Transverse colon (tissue), 4 donors: ENCODE measurements around the gene RPF1. TPM values are rescaled to one million over a fixed set of nuclear protein-coding genes. Genes with fewer than 3 reads are reported as not detected.

ENCODE experiments used
- DNase-seq: peaks from one replicate; pipeline ENCODE4 v3.0.0-alpha.2; 2019
- H3K27ac ChIP-seq, 4 donors: fragments of 200-600 bp; sonication (generic); 2 replicates each; pipeline ENCODE4 v1.5.1; 2016 to 2018; ENCODE audit warnings: inconsistent platforms in 4 of 4
- H3K27me3 ChIP-seq: fragments of 200-600 bp; sonication (generic); 2 replicates; pipeline ENCODE4 v1.5.1; 2017; ENCODE audit warnings: inconsistent platforms
- H3K36me3 ChIP-seq, 4 donors: fragments of 200-600 bp; sonication (generic); 2 replicates each; pipeline ENCODE4 v1.5.1; 2017 to 2019; ENCODE audit warnings: inconsistent platforms in 4 of 4
- H3K4me1 ChIP-seq, 4 donors: fragments of 200-600 bp; sonication (generic); 2 replicates each; pipeline ENCODE4 v1.5.1; 2017 to 2020; ENCODE audit warnings: inconsistent platforms in 4 of 4
- H3K4me3 ChIP-seq, 4 donors: fragments of 200-600 bp; sonication (generic); 1 replicate in 1 of 4; 2 replicates in 3 of 4; pipeline versions ENCODE4 v1.5.1 to v1.6.1; 2017 to 2019; ENCODE audit warnings: inconsistent platforms in 4 of 4
- H3K9me3 ChIP-seq, 2 donors: fragments of 200-600 bp; sonication (generic); 2 replicates each; pipeline ENCODE4 v1.5.1; 2017 to 2019; ENCODE audit warnings: inconsistent platforms in 2 of 2
- EP300 ChIP-seq: sonication (generic); formaldehyde crosslinking; IDR thresholded peaks from one replicate; pipeline ENCODE4 v1.6.1; 2017; ENCODE audit warnings: antibody characterized with exemption, low read depth
- POLR2A ChIP-seq: fragments of 450-650 bp; IDR thresholded peaks from one replicate; pipeline ENCODE4 v1.6.1; 2016; ENCODE audit warnings: antibody characterized with exemption, mild to moderate bottlenecking, moderate library complexity
- POLR2AphosphoS5 ChIP-seq, 3 donors: sonication (generic); formaldehyde crosslinking; IDR thresholded peaks; one replicate each; pipeline ENCODE4 v1.6.1; 2016; ENCODE audit warnings: antibody characterized with exemption in 3 of 3
- WGBS, 2 donors: methylation state at CpG; one replicate each; pipeline ENCODE4 v1.1.5; 2018; ENCODE audit warnings: low coverage in 1 of 2; 5-methylcytosine and 5-hydroxymethylcytosine counted together
- in situ Hi-C, 4 donors: fragments of 200-750 bp; cut with MboI; loops; one replicate each; pipeline versions ENCODE4 v1.15.0 to v1.15.1; 2017; ENCODE audit warnings: low sequenced_read_pairs in 3 of 4, low pct_ligation_motif_present in 1 of 4, low pct_unique_long_range_greater_than_20kb in 1 of 4
- intact Hi-C: fragments of 100-400 bp; cut with DNase I; formaldehyde crosslinking; loops from one replicate; pipeline ENCODE4 v1.15.1; 2023; ENCODE audit warnings: low total_unique reads
- total RNA-seq, 4 donors: library from RNA; depleted of rRNA; stranded (reverse); fragments of >200 nt; gene quantifications; one replicate each; pipeline ENCODE4 v1.1.0, GENCODE V29; 2016
- TF ChIP-seq, protein P1 (sequence below), 5 experiments: fragments of 200-600 bp in 3 of 5; fragments of 450-650 bp in 2 of 5; sonication (generic) in 3 of 5; IDR thresholded peaks; 1 replicate in 2 of 5; 2 replicates in 3 of 5; pipeline ENCODE4 v1.5.1; 2016 to 2017; ENCODE audit warnings: antibody characterized with exemption in 5 of 5, inconsistent platforms in 3 of 5, mild to moderate bottlenecking in 2 of 5, moderate library complexity in 1 of 5

RPF1 gene
- total RNA-seq, 4 donors from 2014 or later, result 14.7 to 38.4 (median 25.9) TPM

DNA sequence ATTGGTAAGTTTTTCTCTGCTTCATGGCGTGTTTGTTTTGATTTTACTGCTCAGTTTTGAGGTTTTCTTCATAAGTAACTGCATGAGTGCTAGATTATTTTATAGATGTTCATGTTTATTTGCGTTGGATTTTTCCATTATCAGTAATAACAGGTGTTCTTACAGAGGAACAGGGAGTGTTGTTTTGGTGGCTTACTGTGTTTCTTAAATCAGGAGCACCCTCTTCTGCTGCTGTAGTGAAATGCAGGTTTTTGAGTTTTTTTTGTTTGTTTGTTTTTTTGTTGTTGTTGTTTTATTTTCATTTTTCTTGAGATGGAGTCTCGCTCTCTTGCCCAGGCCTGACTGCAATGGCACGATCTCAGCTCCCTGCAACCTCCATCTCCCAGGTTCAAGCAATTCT is 62.6 kb downstream of the RPF1 start:
- peaks cover 0 to 9% (median 5%) of the 10 kb centered on the region in 4 donors for H3K4me1 ChIP-seq
- no peaks in the 10 kb centered on the region for H3K27me3 ChIP-seq
- no peak overlapping the region for H3K4me3 ChIP-seq
- in situ Hi-C loops, result no loop called here
- no peaks in the 10 kb centered on the region for H3K9me3 ChIP-seq
- intact Hi-C loops, result no loop called here
- TF ChIP-seq POLR2AphosphoS5 (IDR thresholded peaks at IDR 0.05), result no peak
- TF ChIP-seq EP300, result no peak
- TF ChIP-seq POLR2A, result no peak
- TF ChIP-seq, protein P1, sequence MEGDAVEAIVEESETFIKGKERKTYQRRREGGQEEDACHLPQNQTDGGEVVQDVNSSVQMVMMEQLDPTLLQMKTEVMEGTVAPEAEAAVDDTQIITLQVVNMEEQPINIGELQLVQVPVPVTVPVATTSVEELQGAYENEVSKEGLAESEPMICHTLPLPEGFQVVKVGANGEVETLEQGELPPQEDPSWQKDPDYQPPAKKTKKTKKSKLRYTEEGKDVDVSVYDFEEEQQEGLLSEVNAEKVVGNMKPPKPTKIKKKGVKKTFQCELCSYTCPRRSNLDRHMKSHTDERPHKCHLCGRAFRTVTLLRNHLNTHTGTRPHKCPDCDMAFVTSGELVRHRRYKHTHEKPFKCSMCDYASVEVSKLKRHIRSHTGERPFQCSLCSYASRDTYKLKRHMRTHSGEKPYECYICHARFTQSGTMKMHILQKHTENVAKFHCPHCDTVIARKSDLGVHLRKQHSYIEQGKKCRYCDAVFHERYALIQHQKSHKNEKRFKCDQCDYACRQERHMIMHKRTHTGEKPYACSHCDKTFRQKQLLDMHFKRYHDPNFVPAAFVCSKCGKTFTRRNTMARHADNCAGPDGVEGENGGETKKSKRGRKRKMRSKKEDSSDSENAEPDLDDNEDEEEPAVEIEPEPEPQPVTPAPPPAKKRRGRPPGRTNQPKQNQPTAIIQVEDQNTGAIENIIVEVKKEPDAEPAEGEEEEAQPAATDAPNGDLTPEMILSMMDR (IDR thresholded peaks at IDR 0.05), result peak in 3 of 5 experiments; percentile 6 to 20 (median 10)
- WGBS, 2 donors, result 88 to 92% methylated on average over 4 of the region's 4 CpGs
- no peak overlapping the region for H3K27ac ChIP-seq
- H3K36me3 ChIP-seq, result no peaks in the 10 kb centered on the region
- no peak for DNase-seq

Other genes starting within 250 kb of the RPF1 start
- gene SAMD13, start 177.6 kb upstream of the RPF1 start, total RNA-seq, result 10 to 100 TPM in 3 of 4 donors, 1 to 10 TPM in 1; 2.2 to 17.8 (median 13.9) TPM
- gene DNASE2B, start 80.8 kb upstream of the RPF1 start, total RNA-seq, result 1 to 10 TPM in 1 of 4 donors, under 1 TPM in 1, not detected in 2; 0.64 to 1.9 TPM
- 1 to 10 TPM in 1 of 4 donors, under 1 TPM in 1, not detected in 2; 0.14 to 1.6 TPM for gene SPATA1, start 27.1 kb downstream of the RPF1 start, total RNA-seq
- gene GNG5, start 27.3 kb downstream of the RPF1 start, total RNA-seq, result 100 to 1,000 TPM in 2 of 4 donors, 10 to 100 TPM in 2; 19.1 to 172 (median 127) TPM
- gene CTBS, start 95.2 kb downstream of the RPF1 start, total RNA-seq, result 10 to 100 TPM in 3 of 4 donors, 1 to 10 TPM in 1; 3.8 to 25.7 (median 16.2) TPM
- gene SSX2IP, start 211.2 kb downstream of the RPF1 start, total RNA-seq, result 10 to 100 TPM in 3 of 4 donors, 1 to 10 TPM in 1; 7.1 to 15.2 (median 11.4) TPM